Skin of body (tissue), 2 donors: Measurements from ENCODE around the gene SHC2. TPM values are rescaled to one million over a fixed set of nuclear protein-coding genes. Genes with fewer than 3 reads are reported as not detected.
"Not testable (repeated sequence)": the region's sequence is repeated elsewhere in the genome, so short reads cannot be mapped to it uniquely, and the experiment has no call there.

Experiments used
- DNase-seq: peaks from one replicate; lab custom pipeline; 2025; lab: John Stamatoyannopoulos, UW
- total RNA-seq: library from RNA; depleted of rRNA; stranded (reverse); fragments of >200 nt; gene quantifications from one replicate; pipeline ENCODE4 v1.2.3, GENCODE V29; 2014

SHC2 gene
- total RNA-seq, 1 donor from 2014 or later, result 7.1 TPM

- DNase-seq, result no peak
These were observed 32.7 kb upstream of the SHC2 start for GRCh38 chr19:493391-494170.

GRCh38 chr19:492091-492531 is 31.3 kb upstream of the SHC2 start:
- DNase-seq, result no peak

GRCh38 chr19:491146-491741 is 30.4 kb upstream of the SHC2 start:
- no peak for DNase-seq

GRCh38 chr19:489418-490196 is 28.8 kb upstream of the SHC2 start:
- DNase-seq, result no peak

GRCh38 chr19:488505-489417 is 27.9 kb upstream of the SHC2 start:
- peak; percentile 90 for DNase-seq

GRCh38 chr19:485583-486236 is 24.9 kb upstream of the SHC2 start:
- no peak for DNase-seq

- DNase-seq, result no peak
These were observed 24.2 kb upstream of the SHC2 start for GRCh38 chr19:485077-485476.

- no peak for DNase-seq
These were observed 23.7 kb upstream of the SHC2 start for GRCh38 chr19:484494-484893.

- no peak for DNase-seq
These were observed 22.7 kb upstream of the SHC2 start for GRCh38 chr19:483332-484072.

- DNase-seq, result no peak
These were observed 21.6 kb upstream of the SHC2 start for GRCh38 chr19:482186-483041.

GRCh38 chr19:481100-481499 is 20.3 kb upstream of the SHC2 start:
- DNase-seq, result not testable (repeated sequence)

- DNase-seq, result peak; percentile 40
These were observed 19.4 kb upstream of the SHC2 start for GRCh38 chr19:480016-480855.

- peak; percentile 43 for DNase-seq
These were observed 18.1 kb upstream of the SHC2 start for GRCh38 chr19:478976-479375.

GRCh38 chr19:478236-478903 is 17.5 kb upstream of the SHC2 start:
- DNase-seq, result no peak

- DNase-seq, result no peak
These were observed 14.5 kb upstream of the SHC2 start for GRCh38 chr19:475360-475759.

GRCh38 chr19:474126-475078 is 13.6 kb upstream of the SHC2 start:
- no peak for DNase-seq
